IMR-90 (cell line): ENCODE data around the gene SCPEP1. TPM values are rescaled to one million over a fixed set of nuclear protein-coding genes. Genes with fewer than 3 reads are reported as not detected.

ENCODE experiments used
- ATAC-seq: fragments of 200-7000 bp; cut with Tn5 transposase; 2 replicates; pipeline ENCODE4 v1.9.1; 2020; ENCODE audit warnings: low read depth, mild to moderate bottlenecking, moderate library complexity
- BruUV-seq: library from RNA; stranded (reverse); fragments of 400-500 nt; replicated peaks from 2 replicates; lab custom pipeline; 2021; lab: Mats Ljungman, UMichigan
- CTCF ChIA-PET: fragments of 300-600 bp; formaldehyde crosslinking; extraction: SDS; loops from one replicate; lab custom pipeline; 2021; ENCODE audit warnings: antibody characterized with exemption; lab: Yijun Ruan, JAX
- POLR2A ChIA-PET: fragments of 300-600 bp; sonication (Branson Sonifier 250); formaldehyde crosslinking; loops from one replicate; lab custom pipeline; 2022; ENCODE audit warnings: antibody characterized with exemption; ENCODE audit not compliant: unreplicated experiment; lab: Charles Lee
- DNase-seq: peaks from one replicate; pipeline ENCODE4 v3.0.0; 2013
- H2AFZ ChIP-seq: replicated peaks from 2 replicates; pipeline ENCODE3; 2013; ENCODE audit warnings: low read length, mild to moderate bottlenecking; ENCODE audit not compliant: poor library complexity
- H2AK5ac ChIP-seq: 2 replicates; pipeline ENCODE4 v1.6.1; 2013; ENCODE audit warnings: low read depth, low read length, inconsistent platforms
- H2AK9ac ChIP-seq: replicated peaks from 2 replicates; pipeline ENCODE3; 2013; ENCODE audit warnings: mild to moderate bottlenecking, low read depth, low read length, moderate library complexity; ENCODE audit not compliant: poor library complexity
- H2BK120ac ChIP-seq: 2 replicates; pipeline ENCODE4 v1.6.1; 2013; ENCODE audit warnings: low read depth, low read length, inconsistent platforms
- H2BK15ac ChIP-seq: 3 replicates; pipeline ENCODE4 v1.6.1; 2013; ENCODE audit warnings: low read depth, low read length, inconsistent platforms
- H2BK20ac ChIP-seq: 2 replicates; pipeline ENCODE4 v1.6.1; 2013; ENCODE audit warnings: low read depth, mild to moderate bottlenecking, inconsistent platforms, low read length, moderate library complexity
- H2BK5ac ChIP-seq: 2 replicates; pipeline ENCODE4 v1.6.1; 2013; ENCODE audit warnings: mild to moderate bottlenecking, low read depth, low read length, inconsistent platforms; ENCODE audit not compliant: poor library complexity, severe bottlenecking
- H3K14ac ChIP-seq: replicated peaks from 2 replicates; pipeline ENCODE4 v1.6.1; 2013; ENCODE audit warnings: low read depth, low read length, inconsistent platforms
- H3K18ac ChIP-seq: 2 replicates; pipeline ENCODE4 v1.6.1; 2013; ENCODE audit warnings: low read depth, low read length, control low read depth
- H3K23ac ChIP-seq: 2 replicates; pipeline ENCODE4 v1.6.1; 2013; ENCODE audit warnings: low read depth, low read length, inconsistent platforms
- H3K27ac ChIP-seq: 2 replicates; pipeline ENCODE4 v1.5.1; 2013; ENCODE audit warnings: mild to moderate bottlenecking, control low read depth, low read length; ENCODE audit not compliant: insufficient read depth
- H3K27me3 ChIP-seq: 2 replicates; pipeline ENCODE4 v1.6.1; 2013; ENCODE audit warnings: low read length; ENCODE audit not compliant: control insufficient read depth, insufficient read depth
- H3K36me3 ChIP-seq: 2 replicates; pipeline ENCODE4 v1.6.1; 2013; ENCODE audit warnings: low read length, mixed read lengths; ENCODE audit not compliant: control insufficient read depth, insufficient read depth
- H3K4ac ChIP-seq: 2 replicates; pipeline ENCODE4 v1.6.1; 2013; ENCODE audit warnings: low read depth, low read length, inconsistent platforms
- H3K4me1 ChIP-seq: 2 replicates; pipeline ENCODE4 v1.6.1; 2013; ENCODE audit warnings: low read length, mixed read lengths; ENCODE audit not compliant: control insufficient read depth, insufficient read depth
- H3K4me2 ChIP-seq: 2 replicates; pipeline ENCODE4 v1.6.1; 2013; ENCODE audit warnings: low read depth, mild to moderate bottlenecking, control low read depth, low read length, moderate library complexity
- H3K4me3 ChIP-seq: 2 replicates; pipeline ENCODE4 v1.5.1; 2013; ENCODE audit warnings: low read depth, mild to moderate bottlenecking, control low read depth, low read length, moderate library complexity; ENCODE audit not compliant: insufficient read depth
- H3K56ac ChIP-seq: 2 replicates; pipeline ENCODE4 v1.6.1; 2013; ENCODE audit warnings: low read length, inconsistent platforms; ENCODE audit not compliant: insufficient read depth; ENCODE audit errors: extremely low read depth
- H3K79me1 ChIP-seq, 2 experiments: 2 replicates each; pipeline ENCODE4 v1.6.1; 2013; ENCODE audit warnings: low read length in 2 of 2, inconsistent platforms in 1 of 2, low read depth in 1 of 2
- H3K9ac ChIP-seq: 2 replicates; pipeline ENCODE4 v1.6.1; 2013; ENCODE audit warnings: low read depth, low read length, control low read depth
- H3K9me1 ChIP-seq: 2 replicates; pipeline ENCODE4 v1.6.1; 2013; ENCODE audit warnings: low read length, inconsistent platforms; ENCODE audit not compliant: insufficient read depth
- H3K9me3 ChIP-seq: 2 replicates; pipeline ENCODE4 v1.6.1; 2013; ENCODE audit warnings: low read length; ENCODE audit not compliant: control insufficient read depth, insufficient read depth
- H4K20me1 ChIP-seq: 2 replicates; pipeline ENCODE4 v1.6.1; 2013; ENCODE audit warnings: low read length, inconsistent platforms; ENCODE audit not compliant: insufficient read depth
- H4K5ac ChIP-seq: 2 replicates; pipeline ENCODE4 v1.6.1; 2013; ENCODE audit warnings: mild to moderate bottlenecking, low read depth, low read length, control low read depth
- H4K8ac ChIP-seq, 2 experiments: 2 replicates each; pipeline ENCODE4 v1.6.1; 2013; ENCODE audit warnings: low read depth in 2 of 2, low read length in 2 of 2, control low read depth in 1 of 2, inconsistent platforms in 1 of 2
- H4K91ac ChIP-seq: 2 replicates; pipeline ENCODE4 v1.6.1; 2013; ENCODE audit warnings: low read depth, low read length, inconsistent platforms; ENCODE audit not compliant: insufficient read depth
- BHLHE40 ChIP-seq: fragments of 150-350 bp; IDR thresholded peaks from 2 replicates; pipeline ENCODE4 v1.6.1; 2016; ENCODE audit warnings: mild to moderate bottlenecking, low read depth, low read length
- CEBPB ChIP-seq: IDR thresholded peaks from 2 replicates; pipeline ENCODE4 v1.6.1; 2012; ENCODE audit warnings: low read depth, low read length, improper control_type of control experiment
- CHD1 ChIP-seq: IDR thresholded peaks from 2 replicates; pipeline ENCODE4 v1.6.1; 2012; ENCODE audit warnings: low read depth, low read length, improper control_type of control experiment
- FOS ChIP-seq: fragments of 150-350 bp; IDR thresholded peaks from 2 replicates; pipeline ENCODE4 v1.6.1; 2016; ENCODE audit warnings: low read depth, low read length
- MAFK ChIP-seq: IDR thresholded peaks from 2 replicates; pipeline ENCODE4 v1.6.1; 2012; ENCODE audit warnings: low read depth, low read length, improper control_type of control experiment
- MAZ ChIP-seq: IDR thresholded peaks from 2 replicates; pipeline ENCODE4 v1.6.1; 2012; ENCODE audit warnings: low read depth, mild to moderate bottlenecking, low read length, improper control_type of control experiment, moderate library complexity, borderline replicate concordance
- MXI1 ChIP-seq: IDR thresholded peaks from 2 replicates; pipeline ENCODE4 v1.6.1; 2012; ENCODE audit warnings: low read depth, mild to moderate bottlenecking, low read length, moderate library complexity, borderline replicate concordance
- NFE2L2 ChIP-seq: fragments of 150-350 bp; IDR thresholded peaks from 2 replicates; pipeline ENCODE4 v1.6.1; 2016; ENCODE audit warnings: low read depth, mild to moderate bottlenecking, low read length
- POLR2A ChIP-seq: IDR thresholded peaks from 2 replicates; pipeline ENCODE4 v1.6.1; 2012; ENCODE audit warnings: mild to moderate bottlenecking, low read depth, low read length
- RAD21 ChIP-seq: IDR thresholded peaks from 2 replicates; pipeline ENCODE4 v1.6.1; 2012; ENCODE audit warnings: low read length, improper control_type of control experiment
- RCOR1 ChIP-seq: IDR thresholded peaks from 2 replicates; pipeline ENCODE4 v1.6.1; 2012; ENCODE audit warnings: mild to moderate bottlenecking, low read length, improper control_type of control experiment; ENCODE audit not compliant: insufficient replicate concordance
- RFX5 ChIP-seq: IDR thresholded peaks from 2 replicates; pipeline ENCODE4 v1.8.0; 2012; ENCODE audit warnings: low read depth, mild to moderate bottlenecking, low read length, moderate library complexity
- SMC3 ChIP-seq: fragments of 150-350 bp; IDR thresholded peaks from 2 replicates; pipeline ENCODE4 v1.6.1; 2016; ENCODE audit warnings: low read depth, mild to moderate bottlenecking, antibody characterized with exemption, low read length, moderate library complexity
- whole genome bisulfite sequencing, 2 experiments: methylation state at CpG; one replicate each; pipeline versions ENCODE4 v1.1.5 to v1.1.7; 2013; ENCODE audit warnings: missing lambda C conversion rate in 2 of 2; ENCODE audit not compliant: insufficient read length in 1 of 2; ENCODE audit errors: extremely low coverage in 2 of 2; 5-methylcytosine and 5-hydroxymethylcytosine counted together
- dilution Hi-C: fragments of 300-500 bp; cut with HindIII; formaldehyde crosslinking; loops from one replicate; pipeline ENCODE4 v1.14.3; 2018; ENCODE audit warnings: low sequenced_read_pairs; ENCODE audit not compliant: unreplicated experiment
- in situ Hi-C: fragments of 300-500 bp; cut with MboI; formaldehyde crosslinking; loops from 3 replicates; pipeline ENCODE4 v1.14.3; 2019; ENCODE audit warnings: low sequenced_read_pairs, inconsistent platforms, mixed read lengths
- intact Hi-C: fragments of 100-400 bp; cut with micrococcal nuclease; formaldehyde crosslinking; loops from 2 replicates; pipeline ENCODE4 v1.10.0; 2022
- polyA plus RNA-seq, 3 experiments: library from polyadenylated mRNA; depleted of rRNA; stranded (reverse); fragments of >200 nt; gene quantifications; 2 replicates each; pipeline ENCODE4 v1.2.3, GENCODE V29; 2012; ENCODE audit warnings: low replicate concordance in 1 of 3
- total RNA-seq: library from RNA; depleted of rRNA; stranded (reverse); fragments of >200 nt; gene quantifications from 2 replicates; pipeline ENCODE4 v1.2.3, GENCODE V29; 2012
- TF ChIP-seq, protein P1 (sequence below): fragments of 150-350 bp; IDR thresholded peaks from 2 replicates; pipeline ENCODE4 v1.6.1; 2016; ENCODE audit warnings: low read depth, mild to moderate bottlenecking, low read length, moderate library complexity, borderline replicate concordance
- TF ChIP-seq, protein P2 (sequence below): conservative IDR thresholded peaks from 2 replicates; pipeline ENCODE4 v1.5.1; 2012; ENCODE audit warnings: mild to moderate bottlenecking, low read depth, low read length, improper control_type of control experiment
- TF ChIP-seq, protein P3 (sequence below): fragments of 150-350 bp; IDR thresholded peaks from 2 replicates; pipeline ENCODE4 v1.6.1; 2017; ENCODE audit warnings: mild to moderate bottlenecking, antibody characterized with exemption, low read length, low read depth

The SCPEP1 gene
- total and polyA plus RNA-seq, 2 of the 4 experiments (the other 2 are of a cell fraction) = 16.5 to 32.1 TPM

DNA sequence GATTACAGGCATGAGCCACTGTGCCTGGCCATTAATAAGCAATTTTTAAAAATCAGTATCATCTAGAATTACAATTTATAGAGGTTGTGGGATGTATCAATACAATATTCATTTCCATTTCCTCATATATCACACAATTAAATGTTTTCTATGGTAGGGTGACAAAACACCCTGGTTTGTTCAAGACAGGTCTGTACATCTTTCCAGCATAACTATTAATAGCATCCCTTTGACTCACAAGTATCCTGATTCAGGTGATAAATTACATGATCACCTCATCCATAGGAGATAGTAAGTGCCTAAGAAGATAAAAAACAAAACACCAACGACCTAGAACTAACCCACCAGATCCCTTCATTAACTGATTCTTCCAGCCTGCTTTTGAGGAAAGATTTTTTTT is 30.2 kb upstream of the SCPEP1 start:
- H2BK5ac ChIP-seq = no peak overlapping the region
- H2AK5ac ChIP-seq = no peak overlapping the region
- H3K4me3 ChIP-seq = no peak overlapping the region
- H4K8ac ChIP-seq = no peak overlapping the region
- intact Hi-C loops (no loop called here), in situ Hi-C loops (loop anchor here (25.0 kb wide), 1 partner anchor 360 kb away; the partner anchor contains the start of gene NOG), dilution Hi-C loops (no loop called here)
- H3K14ac ChIP-seq = no peak overlapping the region
- POLR2A ChIA-PET = no interaction called here
- H3K27me3 ChIP-seq = no peaks in the 10 kb centered on the region
- H4K5ac ChIP-seq = no peak overlapping the region
- no peaks in the 10 kb centered on the region for H3K9me1 ChIP-seq
- no CpG with 5 or more reads among the region's 1 CpG for WGBS, 2 experiments
- H3K27ac ChIP-seq = no peak overlapping the region
- no peaks in the 10 kb centered on the region; the same call in 1 of the 2 replicates for H4K20me1 ChIP-seq
- ATAC-seq (no peak), DNase-seq (no peak)
- H3K56ac ChIP-seq = no peak overlapping the region
- peaks cover 18 to 30% of the 10 kb centered on the region in 2 experiments for H3K79me1 ChIP-seq
- no peak overlapping the region for H3K4ac ChIP-seq
- no peak overlapping the region for H2BK15ac ChIP-seq
- no peak overlapping the region for H2AFZ ChIP-seq
- H3K36me3 ChIP-seq = peaks cover 32% of the 10 kb centered on the region
- no peak overlapping the region for H2BK120ac ChIP-seq
- H2AK9ac ChIP-seq = no peak overlapping the region
- no TSS peak for BruUV-seq
- H4K91ac ChIP-seq = no peak overlapping the region
- no peak for TF ChIP-seq RFX5
- TF ChIP-seq, protein P1, sequence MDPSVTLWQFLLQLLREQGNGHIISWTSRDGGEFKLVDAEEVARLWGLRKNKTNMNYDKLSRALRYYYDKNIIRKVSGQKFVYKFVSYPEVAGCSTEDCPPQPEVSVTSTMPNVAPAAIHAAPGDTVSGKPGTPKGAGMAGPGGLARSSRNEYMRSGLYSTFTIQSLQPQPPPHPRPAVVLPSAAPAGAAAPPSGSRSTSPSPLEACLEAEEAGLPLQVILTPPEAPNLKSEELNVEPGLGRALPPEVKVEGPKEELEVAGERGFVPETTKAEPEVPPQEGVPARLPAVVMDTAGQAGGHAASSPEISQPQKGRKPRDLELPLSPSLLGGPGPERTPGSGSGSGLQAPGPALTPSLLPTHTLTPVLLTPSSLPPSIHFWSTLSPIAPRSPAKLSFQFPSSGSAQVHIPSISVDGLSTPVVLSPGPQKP = no peak
- TF ChIP-seq NFE2L2 = no peak
- no peak for TF ChIP-seq POLR2A
- TF ChIP-seq, protein P2, sequence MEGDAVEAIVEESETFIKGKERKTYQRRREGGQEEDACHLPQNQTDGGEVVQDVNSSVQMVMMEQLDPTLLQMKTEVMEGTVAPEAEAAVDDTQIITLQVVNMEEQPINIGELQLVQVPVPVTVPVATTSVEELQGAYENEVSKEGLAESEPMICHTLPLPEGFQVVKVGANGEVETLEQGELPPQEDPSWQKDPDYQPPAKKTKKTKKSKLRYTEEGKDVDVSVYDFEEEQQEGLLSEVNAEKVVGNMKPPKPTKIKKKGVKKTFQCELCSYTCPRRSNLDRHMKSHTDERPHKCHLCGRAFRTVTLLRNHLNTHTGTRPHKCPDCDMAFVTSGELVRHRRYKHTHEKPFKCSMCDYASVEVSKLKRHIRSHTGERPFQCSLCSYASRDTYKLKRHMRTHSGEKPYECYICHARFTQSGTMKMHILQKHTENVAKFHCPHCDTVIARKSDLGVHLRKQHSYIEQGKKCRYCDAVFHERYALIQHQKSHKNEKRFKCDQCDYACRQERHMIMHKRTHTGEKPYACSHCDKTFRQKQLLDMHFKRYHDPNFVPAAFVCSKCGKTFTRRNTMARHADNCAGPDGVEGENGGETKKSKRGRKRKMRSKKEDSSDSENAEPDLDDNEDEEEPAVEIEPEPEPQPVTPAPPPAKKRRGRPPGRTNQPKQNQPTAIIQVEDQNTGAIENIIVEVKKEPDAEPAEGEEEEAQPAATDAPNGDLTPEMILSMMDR = no peak
- TF ChIP-seq FOS = no peak
- TF ChIP-seq CHD1 = no peak
- no peak for TF ChIP-seq RAD21
- TF ChIP-seq, protein P3, sequence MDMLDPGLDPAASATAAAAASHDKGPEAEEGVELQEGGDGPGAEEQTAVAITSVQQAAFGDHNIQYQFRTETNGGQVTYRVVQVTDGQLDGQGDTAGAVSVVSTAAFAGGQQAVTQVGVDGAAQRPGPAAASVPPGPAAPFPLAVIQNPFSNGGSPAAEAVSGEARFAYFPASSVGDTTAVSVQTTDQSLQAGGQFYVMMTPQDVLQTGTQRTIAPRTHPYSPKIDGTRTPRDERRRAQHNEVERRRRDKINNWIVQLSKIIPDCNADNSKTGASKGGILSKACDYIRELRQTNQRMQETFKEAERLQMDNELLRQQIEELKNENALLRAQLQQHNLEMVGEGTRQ = no peak
- no peak for TF ChIP-seq CEBPB
- TF ChIP-seq BHLHE40 = no peak
- no peak for TF ChIP-seq MXI1
- TF ChIP-seq MAFK = no peak
- TF ChIP-seq SMC3 = no peak
- TF ChIP-seq RCOR1 = no peak
- no peak for TF ChIP-seq MAZ
- no peaks in the 10 kb centered on the region for H3K4me1 ChIP-seq
- CTCF ChIA-PET = no interaction called here
- no peak overlapping the region for H3K9ac ChIP-seq
- no peak overlapping the region for H3K4me2 ChIP-seq
- H3K9me3 ChIP-seq = no peaks in the 10 kb centered on the region
- no peak overlapping the region for H2BK20ac ChIP-seq
- no peak overlapping the region for H3K23ac ChIP-seq
- H3K18ac ChIP-seq = no peak overlapping the region
